SK-N-SH (cell line): ENCODE data around the gene STX5. TPM values are rescaled to one million over a fixed set of nuclear protein-coding genes. Genes with fewer than 3 reads are reported as not detected.

ENCODE experiments used
- CTCF ChIA-PET: fragments of 300-600, 350-600 bp; formaldehyde crosslinking; extraction: SDS; loops from one replicate; lab custom pipeline; 2021; lab: Yijun Ruan, JAX
- POLR2A ChIA-PET: fragments of 350-600 bp; sonication (Branson Sonifier 250); formaldehyde crosslinking; extraction: SDS; loops from one replicate; lab custom pipeline; 2020; ENCODE audit warnings: antibody characterized with exemption, inconsistent platforms; lab: Yijun Ruan, JAX
- DNase-seq: peaks from one replicate; pipeline ENCODE4 v3.0.0; 2012
- H2AFZ ChIP-seq: fragments of 200-600 bp; sonication (generic); 2 replicates; pipeline ENCODE4 v1.8.1; 2016; ENCODE audit warnings: antibody characterized with exemption, mild to moderate bottlenecking, low read depth
- H3F3A ChIP-seq: fragments of 200-600 bp; sonication (generic); replicated peaks from 2 replicates; pipeline ENCODE3; 2016; ENCODE audit warnings: antibody characterized with exemption, mild to moderate bottlenecking; ENCODE audit not compliant: insufficient read depth
- H3K27ac ChIP-seq, 2 experiments: fragments of 200-500 bp in 1 of 2; fragments of 200-600 bp in 1 of 2; sonication (Bioruptor generic) in 1 of 2; sonication (generic), shearing (Covaris generic) in 1 of 2; 2 replicates each; pipeline versions ENCODE4 v1.5.1 to v1.6.1; 2014 to 2016; ENCODE audit warnings: low read depth in 2 of 2, inconsistent platforms in 1 of 2, low read length in 1 of 2, mild to moderate bottlenecking in 1 of 2, mixed read lengths in 1 of 2
- H3K27me3 ChIP-seq: fragments of 200-600 bp; sonication (generic), shearing (Covaris generic); 2 replicates; pipeline ENCODE4 v1.6.1; 2016; ENCODE audit warnings: mixed run types; ENCODE audit not compliant: insufficient read depth
- H3K36me3 ChIP-seq, 2 experiments: fragments of 200-500 bp in 1 of 2; fragments of 200-600 bp in 1 of 2; sonication (Bioruptor generic) in 1 of 2; sonication (generic) in 1 of 2; replicated peaks in 1 of 2; 2 replicates each; pipeline versions ENCODE3 to v1.5.1; 2014 to 2016; ENCODE audit warnings: low read length in 1 of 2, mild to moderate bottlenecking in 1 of 2; ENCODE audit not compliant: insufficient read depth in 2 of 2, control insufficient read depth in 1 of 2
- H3K4me1 ChIP-seq, 2 experiments: fragments of 200-500 bp in 1 of 2; fragments of 200-600 bp in 1 of 2; sonication (Bioruptor generic) in 1 of 2; sonication (generic), shearing (Covaris generic) in 1 of 2; 2 replicates each; pipeline versions ENCODE4 v1.5.1 to v1.6.1; 2014 to 2016; ENCODE audit warnings: low read depth in 1 of 2, low read length in 1 of 2, mixed run types in 1 of 2; ENCODE audit not compliant: insufficient read depth in 2 of 2, control insufficient read depth in 1 of 2
- H3K4me2 ChIP-seq: fragments of 200-600 bp; sonication (generic), shearing (Covaris generic); 2 replicates; pipeline ENCODE4 v1.6.1; 2017; ENCODE audit warnings: mixed run types
- H3K4me3 ChIP-seq, 2 experiments: fragments of 200-500 bp in 1 of 2; fragments of 200-600 bp in 1 of 2; sonication (Bioruptor generic) in 1 of 2; sonication (generic), shearing (Covaris generic) in 1 of 2; 2 replicates each; pipeline versions ENCODE4 v1.5.1 to v1.8.1; 2014 to 2016; ENCODE audit warnings: low read depth in 2 of 2, inconsistent platforms in 1 of 2, low read length in 1 of 2, mild to moderate bottlenecking in 1 of 2, mixed read lengths in 1 of 2, moderate library complexity in 1 of 2
- H3K79me2 ChIP-seq: fragments of 200-600 bp; sonication (generic); 2 replicates; pipeline ENCODE4 v1.8.1; 2017; ENCODE audit warnings: mild to moderate bottlenecking; ENCODE audit not compliant: insufficient read depth
- H3K9ac ChIP-seq: fragments of 200-600 bp; sonication (generic); 2 replicates; pipeline ENCODE4 v1.6.1; 2017; ENCODE audit warnings: mixed run types
- H3K9me2 ChIP-seq: fragments of 200-600 bp; sonication (generic); 2 replicates; pipeline ENCODE4 v1.6.1; 2017; ENCODE audit warnings: mixed run types
- H3K9me3 ChIP-seq: fragments of 200-600 bp; sonication (generic); 2 replicates; pipeline ENCODE4 v1.6.1; 2017; ENCODE audit warnings: mixed run types, mild to moderate bottlenecking, moderate library complexity
- H4K20me1 ChIP-seq: fragments of 200-600 bp; sonication (generic); 2 replicates; pipeline ENCODE4 v1.6.1; 2017; ENCODE audit warnings: mild to moderate bottlenecking, mixed run types; ENCODE audit not compliant: insufficient read depth
- CHD2 ChIP-seq: fragments of 150-350 bp; IDR thresholded peaks from 2 replicates; pipeline ENCODE4 v1.6.1; 2018; ENCODE audit warnings: low read length; ENCODE audit not compliant: partially characterized antibody
- FOSL2 ChIP-seq: IDR thresholded peaks from 2 replicates; pipeline ENCODE4 v1.4.0; 2012; ENCODE audit warnings: low read depth, mild to moderate bottlenecking, moderate library complexity, borderline replicate concordance
- GATA2 ChIP-seq: sonication (generic); formaldehyde crosslinking; IDR thresholded peaks from 2 replicates; pipeline ENCODE4 v1.5.0; 2020; ENCODE audit warnings: mild to moderate bottlenecking, missing genetic modification reagents
- IRF3 ChIP-seq: fragments of 150-350 bp; IDR thresholded peaks from 2 replicates; pipeline ENCODE4 v1.6.1; 2016; ENCODE audit warnings: mild to moderate bottlenecking, low read depth, low read length
- JUND ChIP-seq: IDR thresholded peaks from 2 replicates; pipeline ENCODE4 v1.4.0; 2012
- MXI1 ChIP-seq: IDR thresholded peaks from 2 replicates; pipeline ENCODE4 v1.6.1; 2012; ENCODE audit warnings: mild to moderate bottlenecking, low read depth, low read length, improper control_type of control experiment
- NRF1 ChIP-seq: IDR thresholded peaks from 2 replicates; pipeline ENCODE4 v1.6.1; 2012; ENCODE audit warnings: low read depth, mild to moderate bottlenecking, low read length
- RAD21 ChIP-seq: IDR thresholded peaks from 2 replicates; pipeline ENCODE4 v1.6.1; 2012; ENCODE audit warnings: mild to moderate bottlenecking, low read length
- REST ChIP-seq: IDR thresholded peaks from 2 replicates; pipeline ENCODE4 v1.6.1; 2012; ENCODE audit warnings: mild to moderate bottlenecking, low read depth, low read length, moderate library complexity
- RFX5 ChIP-seq: IDR thresholded peaks from 2 replicates; pipeline ENCODE4 v1.6.1; 2012; ENCODE audit warnings: mild to moderate bottlenecking, improper control_type of control experiment, low read length
- YY1 ChIP-seq: IDR thresholded peaks from 2 replicates; pipeline ENCODE4 v1.4.0; 2012; ENCODE audit warnings: low read depth, mild to moderate bottlenecking
- ZBTB33 ChIP-seq: IDR thresholded peaks from 2 replicates; pipeline ENCODE4 v1.4.0; 2012; ENCODE audit warnings: low read depth, borderline replicate concordance
- WGBS: methylation state at CpG from one replicate; pipeline ENCODE4 v1.1.6; 2017; ENCODE audit warnings: low lambda C conversion rate; 5-methylcytosine and 5-hydroxymethylcytosine counted together
- polyA plus RNA-seq, 3 experiments: library from polyadenylated mRNA; depleted of rRNA; stranded (reverse); fragments of >200 nt; gene quantifications; 2 replicates each; pipeline ENCODE4 v1.2.3, GENCODE V29; 2012

The STX5 gene
- polyA plus RNA-seq, 1 of the 3 experiments (the other 2 are of a cell fraction) = 24.2 TPM

- TF ChIP-seq ZBTB33 = no peak
- no peak for TF ChIP-seq FOSL2
These were observed 44.9 kb upstream of the STX5 start (continued) for GRCh38 chr11:62876712-62877111.

- no peak overlapping the region for H3K4me2 ChIP-seq
- H3K36me3 ChIP-seq = peaks cover 0 to 3% of the 10 kb centered on the region in 2 experiments
- CTCF ChIA-PET = interaction anchor here (0.7 to 2.6 kb wide), 4 partner anchors 8 to 89 kb away, joined by 3 to 13 read pairs (median 4); partner anchors contain the start of gene TMEM179B
- H3K9me2 ChIP-seq = no peaks in the 10 kb centered on the region
- DNase-seq = no peak
- H3K9ac ChIP-seq = no peak overlapping the region
- H4K20me1 ChIP-seq = no peaks in the 10 kb centered on the region
- no peaks in the 10 kb centered on the region for H3K27me3 ChIP-seq
- peak; percentile 7; the same call in 1 of the 2 replicates for TF ChIP-seq RAD21
- TF ChIP-seq REST = no peak
- no peaks in the 10 kb centered on the region for H3K9me3 ChIP-seq
- WGBS = 98% methylated on average over 7 of the region's 7 CpGs
- peaks cover 25% of the 10 kb centered on the region for H3F3A ChIP-seq
- POLR2A ChIA-PET = interaction anchor here (2.5 kb wide), 1 partner anchor 35 kb away, joined by 7 read pairs; no protein-coding TSS in a partner anchor
- H3K4me1 ChIP-seq = peaks cover 13 to 14% of the 10 kb centered on the region in 2 experiments
- no peak overlapping the region for H3K27ac ChIP-seq
- H2AFZ ChIP-seq = no peak overlapping the region
- peaks cover 15% of the 10 kb centered on the region; the same call in 1 of the 2 replicates for H3K79me2 ChIP-seq
- H3K4me3 ChIP-seq = no peak overlapping the region
These were observed 44.0 kb upstream of the STX5 start for GRCh38 chr11:62875698-62876478.

GRCh38 chr11:62874851-62875250 is 43.0 kb upstream of the STX5 start:
- peaks cover 17% of the 10 kb centered on the region for H3F3A ChIP-seq
- no peaks in the 10 kb centered on the region for H3K9me3 ChIP-seq
- no peak overlapping the region for H3K4me3 ChIP-seq
- peaks cover 6 to 8% of the 10 kb centered on the region in 2 experiments for H3K4me1 ChIP-seq
- H3K36me3 ChIP-seq = peaks cover 0 to 3% of the 10 kb centered on the region in 2 experiments
- peaks cover 17% of the 10 kb centered on the region; the same call in 1 of the 2 replicates for H3K79me2 ChIP-seq
- no peak overlapping the region for H3K9ac ChIP-seq
- DNase-seq = no peak
- H3K9me2 ChIP-seq = no peaks in the 10 kb centered on the region
- POLR2A ChIA-PET = interaction anchor here (2.5 kb wide), 1 partner anchor 34 kb away, joined by 7 read pairs; no protein-coding TSS in a partner anchor
- no peak overlapping the region for H2AFZ ChIP-seq
- H3K4me2 ChIP-seq = no peak overlapping the region
- H3K27me3 ChIP-seq = no peaks in the 10 kb centered on the region
- CTCF ChIA-PET = interaction anchor here (0.6 to 2.6 kb wide), 5 partner anchors 9 to 338 kb away, joined by 3 to 13 read pairs (median 3); partner anchors contain the start of gene TMEM179B
- 98% methylated on average over 7 of the region's 7 CpGs for WGBS
- H3K27ac ChIP-seq = no peak overlapping the region
- no peaks in the 10 kb centered on the region for H4K20me1 ChIP-seq
- TF ChIP-seq GATA2 (CRISPR knock-in tag) (no peak), CHD2 (no peak), REST (no peak), MXI1 (no peak), JUND (no peak), NRF1 (no peak), YY1 (no peak), IRF3 (no peak), RFX5 (no peak)
